ENCODE results near the gene MBNL1. TPM values are rescaled to one million over a fixed set of nuclear protein-coding genes. Genes with fewer than 3 reads are reported as not detected.
A peak's percentile ranks its signal among the peaks of the same experiment; 100 is the strongest.

Gene MBNL1, protein sequence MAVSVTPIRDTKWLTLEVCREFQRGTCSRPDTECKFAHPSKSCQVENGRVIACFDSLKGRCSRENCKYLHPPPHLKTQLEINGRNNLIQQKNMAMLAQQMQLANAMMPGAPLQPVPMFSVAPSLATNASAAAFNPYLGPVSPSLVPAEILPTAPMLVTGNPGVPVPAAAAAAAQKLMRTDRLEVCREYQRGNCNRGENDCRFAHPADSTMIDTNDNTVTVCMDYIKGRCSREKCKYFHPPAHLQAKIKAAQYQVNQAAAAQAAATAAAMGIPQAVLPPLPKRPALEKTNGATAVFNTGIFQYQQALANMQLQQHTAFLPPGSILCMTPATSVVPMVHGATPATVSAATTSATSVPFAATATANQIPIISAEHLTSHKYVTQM
- 100 to 1,000 TPM; 156 to 416 (median 193) TPM for total RNA-seq
- polyA plus RNA-seq = 10 to 100 TPM; 46.8 to 64.7 TPM
- long read RNA-seq, donor 1, full-length matches to known transcripts = 22 of 89 reads
- long read RNA-seq, donor 1, partial matches to known transcripts = 38 of 89 reads
- long read RNA-seq, donor 1, other reads (novel, unspliced or antisense) = 29 of 89 reads
- long read RNA-seq, donor 2, full-length matches to known transcripts = 43 of 161 reads
- long read RNA-seq, donor 2, partial matches to known transcripts = 49 of 161 reads
- long read RNA-seq, donor 2, other reads (novel, unspliced or antisense) = 69 of 161 reads
- long read RNA-seq, donor 3, full-length matches to known transcripts = 28 of 123 reads
- long read RNA-seq, donor 3, partial matches to known transcripts = 52 of 123 reads
- long read RNA-seq, donor 3, other reads (novel, unspliced or antisense) = 43 of 123 reads

DNA sequence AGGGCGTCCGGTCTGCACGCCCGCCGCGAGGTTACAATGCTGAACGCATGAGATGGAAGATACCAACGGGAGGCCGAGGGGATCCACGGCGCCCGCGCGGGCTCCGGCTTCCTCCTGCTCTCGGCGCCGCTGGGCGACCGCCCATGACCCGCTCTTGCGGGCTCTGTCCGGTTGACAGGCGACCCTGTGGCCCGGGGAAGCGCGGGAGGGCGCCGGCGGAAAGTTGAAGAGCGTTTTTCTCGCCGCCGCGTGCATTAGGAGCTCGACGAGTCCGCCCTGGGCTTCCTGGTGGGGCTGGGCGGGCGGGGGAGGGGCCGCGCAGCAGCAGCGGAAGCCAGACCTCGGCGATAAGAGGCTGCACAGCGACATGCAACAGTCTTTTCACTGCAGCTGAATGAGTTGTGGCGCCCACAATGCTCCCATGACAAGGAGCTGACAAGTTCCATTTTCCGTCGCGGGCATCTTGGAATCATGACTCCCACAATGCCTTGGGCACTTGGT is at the start of gene MBNL1:
MBNL1 (plus strand) TSS at position 375 of the 501 bp plus-strand sequence. CDS start 31,265 bp downstream, outside the sequence.
- intact Hi-C loops (cut with DNase I) = loop anchor here in 9 of 10 donors (2.0 to 10.0 kb wide), 14 partner anchors 30 to 176 kb away; no protein-coding TSS in a partner anchor
- Histone ChIP-seq H3K4me1 (peaks cover 14 to 71% (median 46%) of the 10 kb centered on the region in 12 donors), H3K27me3 (no peaks in the 10 kb centered on the region), H3K9me3 (no peaks in the 10 kb centered on the region), H3K36me3 (no peaks in the 10 kb centered on the region), H3K4me3 (peak within 1 kb of the TSS; percentile 66 to 93 (median 84)), H3K27ac (peak within 1 kb of the TSS; percentile 92 to 100 (median 99))
- ATAC-seq (peak; percentile 26 to 81 (median 76)), DNase-seq (peak; percentile 83 to 89 (median 87))
- TF ChIP-seq, protein P1, sequence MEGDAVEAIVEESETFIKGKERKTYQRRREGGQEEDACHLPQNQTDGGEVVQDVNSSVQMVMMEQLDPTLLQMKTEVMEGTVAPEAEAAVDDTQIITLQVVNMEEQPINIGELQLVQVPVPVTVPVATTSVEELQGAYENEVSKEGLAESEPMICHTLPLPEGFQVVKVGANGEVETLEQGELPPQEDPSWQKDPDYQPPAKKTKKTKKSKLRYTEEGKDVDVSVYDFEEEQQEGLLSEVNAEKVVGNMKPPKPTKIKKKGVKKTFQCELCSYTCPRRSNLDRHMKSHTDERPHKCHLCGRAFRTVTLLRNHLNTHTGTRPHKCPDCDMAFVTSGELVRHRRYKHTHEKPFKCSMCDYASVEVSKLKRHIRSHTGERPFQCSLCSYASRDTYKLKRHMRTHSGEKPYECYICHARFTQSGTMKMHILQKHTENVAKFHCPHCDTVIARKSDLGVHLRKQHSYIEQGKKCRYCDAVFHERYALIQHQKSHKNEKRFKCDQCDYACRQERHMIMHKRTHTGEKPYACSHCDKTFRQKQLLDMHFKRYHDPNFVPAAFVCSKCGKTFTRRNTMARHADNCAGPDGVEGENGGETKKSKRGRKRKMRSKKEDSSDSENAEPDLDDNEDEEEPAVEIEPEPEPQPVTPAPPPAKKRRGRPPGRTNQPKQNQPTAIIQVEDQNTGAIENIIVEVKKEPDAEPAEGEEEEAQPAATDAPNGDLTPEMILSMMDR (IDR thresholded peaks at IDR 0.05) = no peak
- peak in 1 of 2 donors; percentile 57 for TF ChIP-seq POLR2A (IDR thresholded peaks at IDR 0.05)
- 0 to 4% (median 0%) methylated on average over 5 to 50 of the region's 50 CpGs for WGBS, 4 donors

DNA sequence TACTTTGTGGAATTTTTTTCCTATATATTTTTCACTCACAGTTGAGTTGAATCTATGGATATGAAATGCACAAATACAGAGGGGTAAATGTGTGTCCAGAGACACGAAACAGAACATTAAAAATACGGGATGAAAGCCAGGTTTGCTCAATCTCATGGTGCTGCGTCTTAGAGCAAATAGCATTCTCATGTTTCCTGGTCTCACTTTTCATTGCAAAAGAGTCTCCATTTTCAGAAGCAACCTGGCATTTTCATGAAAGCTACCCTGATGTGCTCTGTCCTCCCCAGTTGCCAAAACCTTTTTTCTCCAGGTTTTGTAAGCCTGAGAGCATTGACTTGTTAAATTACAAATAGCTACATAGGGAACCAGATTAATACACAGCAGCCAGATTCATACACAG is 49.5 kb upstream of the MBNL1 start:
- Histone ChIP-seq H3K27ac (peak overlapping the region in 1 of 12 donors; percentile 56), H3K36me3 (no peaks in the 10 kb centered on the region), H3K4me1 (peaks cover 0 to 44% (median 9%) of the 10 kb centered on the region in 12 donors), H3K9me3 (no peaks in the 10 kb centered on the region), H3K27me3 (no peaks in the 10 kb centered on the region), H3K4me3 (no peak overlapping the region)
- DNase-seq (no peak), ATAC-seq (no peak)
- 79 to 87% (median 83%) methylated on average over 3 of the region's 3 CpGs for WGBS, 4 donors
- intact Hi-C loops (cut with DNase I) = no loop called here
- no peak for TF ChIP-seq POLR2A (IDR thresholded peaks at IDR 0.05)
- TF ChIP-seq, protein P1 (IDR thresholded peaks at IDR 0.05) = no peak

DNA sequence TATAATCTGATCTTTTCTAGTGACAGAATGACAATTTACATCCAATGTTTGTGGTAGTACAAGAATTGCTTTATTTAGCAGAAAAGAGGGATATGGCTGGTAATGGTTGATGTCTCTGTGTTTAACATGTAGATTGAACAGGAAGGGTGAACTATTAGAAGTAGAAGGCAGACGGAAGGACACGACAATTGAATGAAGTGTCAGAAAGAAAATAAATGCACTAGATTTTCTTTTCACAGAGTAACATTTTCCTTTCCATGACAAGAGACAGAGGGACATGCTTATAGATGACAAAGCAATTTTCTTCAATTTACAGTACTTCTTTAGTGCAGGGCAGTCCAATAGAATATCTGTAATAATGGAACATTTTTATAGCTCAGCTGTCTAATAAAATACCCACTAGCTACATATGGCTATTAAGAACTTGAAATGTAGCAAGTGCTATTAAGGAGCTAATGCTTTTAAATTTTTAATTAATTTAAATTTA is 48.9 kb upstream of the MBNL1 start:
- no peaks in the 10 kb centered on the region for H3K9me3 ChIP-seq
- no peaks in the 10 kb centered on the region for H3K27me3 ChIP-seq
- no peak overlapping the region for H3K4me3 ChIP-seq
- ATAC-seq (no peak), DNase-seq (no peak)
- intact Hi-C loops (cut with DNase I) = loop anchor here in 3 of 10 donors (5.0 to 10.0 kb wide), 2 partner anchors 37 to 225 kb away; no protein-coding TSS in a partner anchor
- no peaks in the 10 kb centered on the region for H3K36me3 ChIP-seq
- peaks cover 0 to 49% (median 8%) of the 10 kb centered on the region in 12 donors for H3K4me1 ChIP-seq
- TF ChIP-seq, protein P1 (IDR thresholded peaks at IDR 0.05) = no peak
- TF ChIP-seq POLR2A (IDR thresholded peaks at IDR 0.05) = no peak
- WGBS, 4 donors = 88 to 92% (median 89%) methylated on average over 2 of the region's 2 CpGs
- peak overlapping the region in 1 of 12 donors; percentile 56 for H3K27ac ChIP-seq
